ENCODE measurements around the gene TP53I13. TPM values are rescaled to one million over a fixed set of nuclear protein-coding genes. Genes with fewer than 3 reads are reported as not detected.

TP53I13 gene
- total and polyA plus RNA-seq, 2 of the 4 experiments (the other 2 are of a cell fraction), result 22.0 to 48.3 TPM

- no peak overlapping the region for H3K27ac ChIP-seq (ENCODE audit: insufficient read depth, low read length)
- H3K9me3 ChIP-seq (ENCODE audit: control insufficient read depth, insufficient read depth, low read length), result no peaks in the 10 kb centered on the region
- no peak overlapping the region for H2BK120ac ChIP-seq (ENCODE audit: low read depth, low read length)
- peaks cover 4 to 13% of the 10 kb centered on the region in 2 experiments; a peak in 2 of 4 replicates for H3K79me1 ChIP-seq (ENCODE audit: low read depth in 1 of 2, low read length in 2 of 2)
- no peak overlapping the region for H2BK5ac ChIP-seq (ENCODE audit: low read depth, low read length, poor library complexity, severe bottlenecking)
- H4K8ac ChIP-seq (ENCODE audit: low read depth in 2 of 2, low read length in 2 of 2), result no peak overlapping the region
- H3K4me3 ChIP-seq (ENCODE audit: insufficient read depth, low read depth, low read length), result no peak overlapping the region
- intact Hi-C loops (cut with micrococcal nuclease), result no loop called here
- DNase-seq (no peak), ATAC-seq (ENCODE audit: low read depth) (no peak)
- 0 out of 2 replicates have a peak, but pooled peaks cover under 1% of the 10 kb centered on the region for H4K20me1 ChIP-seq (ENCODE audit: insufficient read depth, low read length)
- no peak overlapping the region for H4K91ac ChIP-seq (ENCODE audit: insufficient read depth, low read depth, low read length)
- no peak overlapping the region for H2AFZ ChIP-seq (replicated peaks; ENCODE audit: low read length, poor library complexity)
- H3K56ac ChIP-seq (ENCODE audit: extremely low read depth, insufficient read depth, low read length), result no peak overlapping the region
- ChIA-PET CTCF (interaction anchor here (0.6 kb wide), 2 partner anchors 23 to 61 kb away, joined by 3 to 4 read pairs; partner anchors contain the start of gene ABHD15), POLR2A (ENCODE audit: unreplicated experiment) (no interaction called here)
- no peak overlapping the region for H3K23ac ChIP-seq (ENCODE audit: low read depth, low read length)
- no peak for TF ChIP-seq RCOR1 (IDR thresholded peaks at IDR 0.05; ENCODE audit: insufficient replicate concordance, low read length)
- no peak for TF ChIP-seq RAD21 (IDR thresholded peaks at IDR 0.05; ENCODE audit: low read length)
- TF ChIP-seq MAFK (IDR thresholded peaks at IDR 0.05; ENCODE audit: low read depth, low read length), result no peak
- no peak for TF ChIP-seq MXI1 (IDR thresholded peaks at IDR 0.05; ENCODE audit: borderline replicate concordance, low read depth, low read length)
- TF ChIP-seq RFX5 (IDR thresholded peaks at IDR 0.05; ENCODE audit: low read depth, low read length), result no peak
- no peak for TF ChIP-seq CHD1 (IDR thresholded peaks at IDR 0.05; ENCODE audit: low read depth, low read length)
- no peak for TF ChIP-seq POLR2A (IDR thresholded peaks at IDR 0.05; ENCODE audit: low read depth, low read length)
- H3K9ac ChIP-seq (ENCODE audit: low read depth, low read length), result no peak overlapping the region
- no peak overlapping the region for H2BK20ac ChIP-seq (ENCODE audit: low read depth, low read length)
- no peak overlapping the region for H2BK15ac ChIP-seq (ENCODE audit: low read depth, low read length)
- no peak overlapping the region for H4K5ac ChIP-seq (ENCODE audit: low read depth, low read length)
- H3K14ac ChIP-seq (replicated peaks; ENCODE audit: low read depth, low read length), result no peak overlapping the region
- H3K9me1 ChIP-seq (ENCODE audit: insufficient read depth, low read length), result no peaks in the 10 kb centered on the region
- no peaks in the 10 kb centered on the region for H3K27me3 ChIP-seq (ENCODE audit: control insufficient read depth, insufficient read depth, low read length)
- no peak overlapping the region for H3K4me2 ChIP-seq (ENCODE audit: low read depth, low read length)
- no peak overlapping the region for H2AK5ac ChIP-seq (ENCODE audit: low read depth, low read length)
- H3K18ac ChIP-seq (ENCODE audit: low read depth, low read length), result no peak overlapping the region
- in situ Hi-C loops (cut with MboI; ENCODE audit: low sequenced_read_pairs), result no loop called here
- 20% methylated on average over 1 of the region's 4 CpGs; no CpG with 5 or more reads in 1 of the 2 experiments for WGBS, 2 experiments (ENCODE audit: extremely low coverage in 2 of 2, insufficient read length in 1 of 2)
- peaks cover 33% of the 10 kb centered on the region for H3K36me3 ChIP-seq (ENCODE audit: control insufficient read depth, insufficient read depth, low read length)
- H3K4ac ChIP-seq (ENCODE audit: low read depth, low read length), result no peak overlapping the region
- no TSS peak for BruUV-seq (replicated peaks)
- no peaks in the 10 kb centered on the region for H3K4me1 ChIP-seq (ENCODE audit: control insufficient read depth, insufficient read depth, low read length)
- dilution Hi-C loops (cut with HindIII; ENCODE audit: low sequenced_read_pairs, unreplicated experiment), result no loop called here
- H2AK9ac ChIP-seq (replicated peaks; ENCODE audit: low read depth, low read length, poor library complexity), result no peak overlapping the region
Observed at GRCh38 chr17:29544066-29544465, 24.4 kb upstream of the TP53I13 start.

Data from IMR-90 (cell line).